HL-60/S4 (cell line): ENCODE measurements around the gene RUVBL1.

Experiments
- in situ Hi-C: fragments of 300-500 bp; cut with MboI; formaldehyde crosslinking; loops from 2 replicates; pipeline ENCODE4 v1.14.3; 2022; ENCODE audit warnings: low sequenced_read_pairs

The RUVBL1 gene

DNA sequence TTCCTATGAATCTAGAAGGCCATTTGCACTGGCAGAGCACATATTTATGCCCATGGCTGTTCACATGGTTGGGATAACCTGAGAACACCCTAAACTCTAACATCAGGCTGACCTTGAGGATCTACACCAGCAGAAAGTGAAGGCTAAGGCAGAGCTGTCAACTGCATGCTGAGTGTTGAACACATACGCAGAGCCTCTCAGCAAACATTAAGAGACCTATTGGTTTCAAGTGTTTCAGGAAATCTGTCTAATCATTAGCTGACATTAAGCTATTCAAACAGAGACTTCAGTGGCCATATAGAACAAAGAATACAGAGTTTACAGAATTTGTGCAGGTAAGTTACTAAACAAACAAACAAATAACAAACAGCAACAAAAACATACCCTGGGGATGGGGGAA lies 87.5 kb downstream of the RUVBL1 start:
- in situ Hi-C loops: no loop called here

DNA sequence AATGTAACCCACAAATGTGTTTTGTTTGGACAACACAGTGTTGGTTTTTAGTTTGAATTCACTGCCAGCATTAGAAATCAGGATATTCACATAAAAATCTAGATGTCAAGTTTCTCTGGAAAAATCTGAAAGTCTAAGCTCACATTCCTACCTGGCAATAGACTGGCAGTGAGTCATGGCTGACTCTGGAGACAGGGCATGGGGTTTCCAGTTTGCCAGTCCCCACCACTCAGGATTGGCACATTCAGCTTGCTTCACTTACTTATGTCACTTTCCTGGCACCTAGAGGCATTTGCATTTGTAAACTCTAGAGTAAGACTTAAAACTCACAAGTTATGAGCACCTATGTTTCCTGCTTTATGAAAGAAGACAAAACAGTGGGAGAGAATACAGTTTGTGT lies 90.5 kb downstream of the RUVBL1 start:
- in situ Hi-C loops: no loop called here
